Measurements from ENCODE around the gene TMIGD2.

The TMIGD2 gene

GRCh38 chr19:4313847-4314490 is 11.8 kb upstream of the TMIGD2 start:
- Histone ChIP-seq H3K4me2 (ENCODE audit: low read length) (no peak overlapping the region), H3K9me2 (ENCODE audit: low read depth, low read length) (no peaks in the 10 kb centered on the region), H3K9me3 (ENCODE audit: low read length) (no peaks in the 10 kb centered on the region), H3K4me3 (ENCODE audit: low read depth, low read length, poor library complexity, severe bottlenecking) (no peak overlapping the region), H4K20me1 (ENCODE audit: insufficient read depth, low read length) (no peaks in the 10 kb centered on the region), H3K4me1 (ENCODE audit: insufficient read depth, low read length, severe bottlenecking) (no peaks in the 10 kb centered on the region), H3K36me3 (ENCODE audit: insufficient read depth, low read length) (peaks cover 7% of the 10 kb centered on the region; the same call in 1 of the 2 replicates), H3K27me3 (ENCODE audit: insufficient read depth, low read length) (no peaks in the 10 kb centered on the region), H2AFZ (ENCODE audit: low read length) (no peak overlapping the region), H3K9ac (ENCODE audit: low read length) (no peak overlapping the region), H3F3A (ENCODE audit: insufficient read depth, low read length) (no peaks in the 10 kb centered on the region), H3K27ac (ENCODE audit: low read depth, low read length, poor library complexity, severe bottlenecking) (no peak overlapping the region), H3K79me2 (ENCODE audit: insufficient read depth, low read length) (no peaks in the 10 kb centered on the region)
- TF ChIP-seq CTCF (IDR thresholded peaks at IDR 0.05; ENCODE audit: low read length) (no peak), EZH2 (IDR thresholded peaks at IDR 0.05; ENCODE audit: borderline replicate concordance, low read length) (no peak)

GRCh38 chr19:4310247-4311121 is 8.3 kb upstream of the TMIGD2 start:
- H3K9me2 ChIP-seq (ENCODE audit: low read depth, low read length): no peaks in the 10 kb centered on the region
- H3K36me3 ChIP-seq (ENCODE audit: insufficient read depth, low read length): peaks cover 10% of the 10 kb centered on the region; the same call in 1 of the 2 replicates
- no peaks in the 10 kb centered on the region for H3F3A ChIP-seq (ENCODE audit: insufficient read depth, low read length)
- no peak for TF ChIP-seq EZH2 (IDR thresholded peaks at IDR 0.05; ENCODE audit: borderline replicate concordance, low read length)
- no peak for TF ChIP-seq CTCF (IDR thresholded peaks at IDR 0.05; ENCODE audit: low read length)
- H3K79me2 ChIP-seq (ENCODE audit: insufficient read depth, low read length): no peaks in the 10 kb centered on the region
- no peak overlapping the region for H3K9ac ChIP-seq (ENCODE audit: low read length)
- no peak overlapping the region for H3K4me3 ChIP-seq (ENCODE audit: low read depth, low read length, poor library complexity, severe bottlenecking)
- H3K27me3 ChIP-seq (ENCODE audit: insufficient read depth, low read length): no peaks in the 10 kb centered on the region
- H3K27ac ChIP-seq (ENCODE audit: low read depth, low read length, poor library complexity, severe bottlenecking): no peak overlapping the region
- H3K4me1 ChIP-seq (ENCODE audit: insufficient read depth, low read length, severe bottlenecking): no peaks in the 10 kb centered on the region
- no peak overlapping the region for H3K4me2 ChIP-seq (ENCODE audit: low read length)
- H4K20me1 ChIP-seq (ENCODE audit: insufficient read depth, low read length): no peaks in the 10 kb centered on the region
- no peak overlapping the region for H2AFZ ChIP-seq (ENCODE audit: low read length)
- H3K9me3 ChIP-seq (ENCODE audit: low read length): no peaks in the 10 kb centered on the region

GRCh38 chr19:4305659-4306058 is 3.5 kb upstream of the TMIGD2 start:
- Histone ChIP-seq H2AFZ (ENCODE audit: low read length) (no peak overlapping the region), H3K27me3 (ENCODE audit: insufficient read depth, low read length) (no peaks in the 10 kb centered on the region), H3K9ac (ENCODE audit: low read length) (no peak overlapping the region), H3K27ac (ENCODE audit: low read depth, low read length, poor library complexity, severe bottlenecking) (no peak overlapping the region), H3K4me3 (ENCODE audit: low read depth, low read length, poor library complexity, severe bottlenecking) (peak overlapping the region; percentile 61), H3K36me3 (ENCODE audit: insufficient read depth, low read length) (peaks cover 9% of the 10 kb centered on the region; the same call in 1 of the 2 replicates), H4K20me1 (ENCODE audit: insufficient read depth, low read length) (no peaks in the 10 kb centered on the region), H3F3A (ENCODE audit: insufficient read depth, low read length) (no peaks in the 10 kb centered on the region), H3K9me3 (ENCODE audit: low read length) (no peaks in the 10 kb centered on the region), H3K4me1 (ENCODE audit: insufficient read depth, low read length, severe bottlenecking) (peaks cover 16% of the 10 kb centered on the region), H3K4me2 (ENCODE audit: low read length) (no peak overlapping the region), H3K9me2 (ENCODE audit: low read depth, low read length) (no peaks in the 10 kb centered on the region), H3K79me2 (ENCODE audit: insufficient read depth, low read length) (no peaks in the 10 kb centered on the region)
- TF ChIP-seq CTCF (IDR thresholded peaks at IDR 0.05; ENCODE audit: low read length) (no peak), EZH2 (IDR thresholded peaks at IDR 0.05; ENCODE audit: borderline replicate concordance, low read length) (no peak)

All from OCI-LY1 (cell line).